ENCODE measurements around the gene AMBP.
"Not testable (repeated sequence)": the region's sequence is repeated elsewhere in the genome, so short reads cannot be mapped to it uniquely, and the experiment has no call there.

Gene AMBP

DNA sequence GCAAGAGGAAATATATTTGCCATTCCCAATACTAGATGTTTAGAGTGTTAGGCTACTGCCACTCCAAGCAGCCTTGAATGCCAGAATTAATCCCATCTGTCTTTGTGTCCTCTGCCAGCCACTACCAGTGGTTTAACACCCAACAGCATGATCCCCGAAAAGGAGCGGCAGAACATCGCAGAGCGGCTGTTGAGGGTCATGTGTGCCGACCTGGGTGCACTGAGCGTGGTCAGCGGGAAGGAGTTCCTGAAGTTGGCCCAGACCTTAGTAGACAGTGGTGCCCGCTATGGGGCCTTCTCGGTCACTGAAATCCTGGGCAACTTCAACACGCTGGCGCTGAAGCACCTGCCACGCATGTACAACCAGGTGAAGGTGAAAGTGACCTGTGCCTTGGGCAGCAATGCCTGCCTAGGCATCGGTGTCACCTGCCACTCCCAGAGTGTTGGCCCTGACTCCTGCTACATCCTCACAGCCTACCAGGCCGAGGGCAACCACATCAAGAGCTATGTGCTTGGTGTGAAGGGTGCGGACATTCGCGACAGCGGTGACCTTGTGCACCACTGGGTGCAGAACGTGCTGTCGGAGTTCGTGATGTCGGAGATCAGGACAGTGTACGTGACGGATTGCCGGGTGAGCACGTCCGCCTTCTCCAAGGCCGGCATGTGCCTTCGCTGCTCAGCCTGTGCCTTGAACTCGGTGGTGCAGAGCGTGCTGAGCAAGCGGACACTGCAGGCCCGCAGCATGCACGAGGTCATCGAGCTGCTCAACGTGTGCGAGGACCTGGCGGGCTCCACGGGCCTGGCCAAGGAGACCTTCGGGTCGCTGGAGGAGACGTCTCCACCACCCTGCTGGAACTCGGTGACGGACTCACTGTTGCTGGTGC is 29.3 kb downstream of the AMBP start:
- no peaks in the 10 kb centered on the region for H3K79me2 ChIP-seq (ENCODE audit: control insufficient read depth, insufficient read depth, low read length, unreplicated experiment)
- H3K4me3 ChIP-seq (ENCODE audit: low read depth, low read length) = no peak overlapping the region
- no peaks in the 10 kb centered on the region for H3K36me3 ChIP-seq (ENCODE audit: insufficient read depth, low read length)
- no peak overlapping the region for H2AFZ ChIP-seq (ENCODE audit: low read length, unreplicated experiment)
- no peaks in the 10 kb centered on the region for H3K27me3 ChIP-seq (ENCODE audit: insufficient read depth, low read length)
- no peaks in the 10 kb centered on the region for H3K4me1 ChIP-seq (ENCODE audit: control insufficient read depth, insufficient read depth, low read length, unreplicated experiment)
- no peak overlapping the region for H3K27ac ChIP-seq (ENCODE audit: low read depth, low read length)

DNA sequence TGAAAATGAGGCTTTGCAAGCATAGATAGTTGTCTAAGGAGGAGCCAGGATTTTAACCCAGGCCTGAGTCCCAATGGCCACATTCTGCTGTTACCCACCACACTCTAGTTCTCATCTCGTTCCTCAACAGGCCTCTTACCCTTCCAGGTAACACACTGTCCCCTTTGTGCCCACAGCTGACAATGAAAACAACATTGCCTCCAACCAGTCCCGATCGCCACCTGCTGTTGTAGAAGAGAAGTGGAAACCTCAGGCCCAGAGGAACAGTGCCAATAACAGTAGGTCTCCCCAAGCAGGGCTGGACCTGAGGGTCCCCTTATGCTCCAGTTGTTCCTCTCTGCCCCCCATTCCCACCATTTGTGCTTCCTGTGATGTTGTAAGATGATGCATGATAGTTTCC is 30.4 kb downstream of the AMBP start:
- H3K36me3 ChIP-seq (ENCODE audit: insufficient read depth, low read length) = peaks cover 7% of the 10 kb centered on the region; the same call in 1 of the 2 replicates
- H2AFZ ChIP-seq (ENCODE audit: low read length, unreplicated experiment) = no peak overlapping the region
- no peak overlapping the region for H3K4me3 ChIP-seq (ENCODE audit: low read depth, low read length)
- H3K27me3 ChIP-seq (ENCODE audit: insufficient read depth, low read length) = no peaks in the 10 kb centered on the region
- no peaks in the 10 kb centered on the region for H3K79me2 ChIP-seq (ENCODE audit: control insufficient read depth, insufficient read depth, low read length, unreplicated experiment)
- no peak overlapping the region for H3K27ac ChIP-seq (ENCODE audit: low read depth, low read length)
- H3K4me1 ChIP-seq (ENCODE audit: control insufficient read depth, insufficient read depth, low read length, unreplicated experiment) = no peaks in the 10 kb centered on the region

DNA sequence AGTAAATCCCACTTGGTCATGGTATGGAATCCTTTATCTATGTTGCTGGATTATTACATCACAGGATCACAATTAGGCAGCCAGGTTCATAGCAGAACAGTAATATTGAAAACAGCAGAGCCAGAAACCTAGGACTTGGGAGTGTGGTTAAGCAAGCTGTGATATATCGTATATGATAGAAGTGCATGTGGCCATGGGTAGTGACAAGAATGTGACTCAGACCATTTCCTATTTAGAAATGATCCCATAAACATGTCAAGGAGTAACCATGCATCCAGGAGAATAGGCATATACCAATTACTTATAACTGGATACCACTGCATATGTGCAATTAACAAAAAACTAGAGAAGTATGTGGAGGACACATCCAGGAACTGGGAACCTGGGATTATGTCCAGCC is 31.2 kb downstream of the AMBP start:
- no peaks in the 10 kb centered on the region for H3K27me3 ChIP-seq (ENCODE audit: insufficient read depth, low read length)
- H3K4me3 ChIP-seq (ENCODE audit: low read depth, low read length) = no peak overlapping the region
- H2AFZ ChIP-seq (ENCODE audit: low read length, unreplicated experiment) = no peak overlapping the region
- no peaks in the 10 kb centered on the region for H3K79me2 ChIP-seq (ENCODE audit: control insufficient read depth, insufficient read depth, low read length, unreplicated experiment)
- no peak overlapping the region for H3K27ac ChIP-seq (ENCODE audit: low read depth, low read length)
- no peaks in the 10 kb centered on the region for H3K4me1 ChIP-seq (ENCODE audit: control insufficient read depth, insufficient read depth, low read length, unreplicated experiment)
- peaks cover 7% of the 10 kb centered on the region; the same call in 1 of the 2 replicates for H3K36me3 ChIP-seq (ENCODE audit: insufficient read depth, low read length)

DNA sequence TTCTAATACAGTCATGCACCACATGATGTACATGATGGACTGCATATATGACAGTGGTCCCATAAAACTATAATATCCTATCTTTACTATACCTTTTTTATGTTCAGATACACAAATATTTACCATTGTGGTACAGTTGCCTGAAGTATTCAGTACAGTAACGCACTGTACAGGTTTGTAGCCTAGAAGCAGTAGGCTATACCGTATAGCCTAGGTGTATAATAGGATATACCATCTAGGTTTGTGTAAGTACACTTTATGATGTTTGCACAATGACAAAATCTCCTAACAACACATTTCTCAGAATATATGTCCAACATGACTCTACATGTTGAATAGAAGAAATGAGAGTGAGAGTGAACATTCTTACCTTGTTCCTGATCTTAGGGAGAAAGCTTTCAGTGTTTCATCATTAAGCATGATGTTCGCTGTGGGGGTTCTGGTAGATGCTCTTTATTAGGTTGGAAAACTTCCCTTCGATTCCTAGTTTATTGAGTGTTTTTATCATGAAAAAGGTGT is 31.8 kb downstream of the AMBP start:
- H3K27ac ChIP-seq (ENCODE audit: low read depth, low read length) = no peak overlapping the region
- H3K79me2 ChIP-seq (ENCODE audit: control insufficient read depth, insufficient read depth, low read length, unreplicated experiment) = no peaks in the 10 kb centered on the region
- H3K4me1 ChIP-seq (ENCODE audit: control insufficient read depth, insufficient read depth, low read length, unreplicated experiment) = no peaks in the 10 kb centered on the region
- peaks cover 7% of the 10 kb centered on the region; the same call in 1 of the 2 replicates for H3K36me3 ChIP-seq (ENCODE audit: insufficient read depth, low read length)
- no peaks in the 10 kb centered on the region for H3K27me3 ChIP-seq (ENCODE audit: insufficient read depth, low read length)
- H3K4me3 ChIP-seq (ENCODE audit: low read depth, low read length) = no peak overlapping the region
- no peak overlapping the region for H2AFZ ChIP-seq (ENCODE audit: low read length, unreplicated experiment)

DNA sequence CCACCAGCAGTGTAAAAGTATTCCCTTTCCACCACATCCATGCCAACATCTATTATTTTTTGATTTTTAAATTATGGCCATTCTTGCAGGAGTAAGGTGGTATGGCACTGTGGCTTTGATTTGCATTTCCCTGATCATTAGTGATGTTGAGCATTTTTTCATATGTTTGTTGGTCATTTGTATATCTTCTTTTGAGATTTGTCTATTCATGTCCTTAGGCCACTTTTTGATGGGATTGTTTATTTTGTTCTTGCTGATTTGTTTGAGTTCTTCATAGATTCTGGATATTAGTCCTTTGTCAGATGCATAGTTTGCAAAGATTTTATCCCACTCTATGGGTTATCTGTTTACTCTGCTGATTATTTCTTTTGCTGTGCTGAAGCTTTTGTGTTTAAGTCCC is 34.4 kb downstream of the AMBP start:
- not testable (repeated sequence) for H3K36me3 ChIP-seq (ENCODE audit: insufficient read depth, low read length); H3K27me3 ChIP-seq (ENCODE audit: insufficient read depth, low read length); H3K27ac ChIP-seq (ENCODE audit: low read depth, low read length); H3K79me2 ChIP-seq (ENCODE audit: control insufficient read depth, insufficient read depth, low read length, unreplicated experiment); H3K4me1 ChIP-seq (ENCODE audit: control insufficient read depth, insufficient read depth, low read length, unreplicated experiment); H3K4me3 ChIP-seq (ENCODE audit: low read depth, low read length); H2AFZ ChIP-seq (ENCODE audit: low read length, unreplicated experiment)

DNA sequence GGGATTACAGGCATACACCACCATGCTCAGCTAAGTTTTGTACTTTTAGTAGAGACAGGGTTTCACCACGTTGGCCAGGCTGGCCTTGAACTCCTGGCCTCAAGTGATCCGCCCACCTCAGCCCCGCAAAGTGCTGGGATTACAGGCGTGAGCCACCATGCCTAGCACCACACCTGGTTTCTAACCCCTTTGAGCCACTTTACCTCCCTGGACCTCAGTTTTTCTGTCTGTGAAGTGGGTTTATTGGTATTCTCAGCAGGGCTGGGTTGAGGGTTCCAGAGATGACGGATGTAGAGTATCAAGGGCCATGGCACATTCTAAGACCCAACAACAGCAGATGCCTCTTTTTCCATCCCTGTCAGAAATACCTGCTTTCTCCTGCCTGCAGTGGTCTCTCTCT is 38.6 kb downstream of the AMBP start:
- Histone ChIP-seq H3K27ac (ENCODE audit: low read depth, low read length) (no peak overlapping the region), H3K36me3 (ENCODE audit: insufficient read depth, low read length) (peaks cover 7% of the 10 kb centered on the region; the same call in 1 of the 2 replicates), H2AFZ (ENCODE audit: low read length, unreplicated experiment) (no peak overlapping the region), H3K4me3 (ENCODE audit: low read depth, low read length) (no peak overlapping the region), H3K79me2 (ENCODE audit: control insufficient read depth, insufficient read depth, low read length, unreplicated experiment) (no peaks in the 10 kb centered on the region), H3K4me1 (ENCODE audit: control insufficient read depth, insufficient read depth, low read length, unreplicated experiment) (no peaks in the 10 kb centered on the region), H3K27me3 (ENCODE audit: insufficient read depth, low read length) (no peaks in the 10 kb centered on the region)

DNA sequence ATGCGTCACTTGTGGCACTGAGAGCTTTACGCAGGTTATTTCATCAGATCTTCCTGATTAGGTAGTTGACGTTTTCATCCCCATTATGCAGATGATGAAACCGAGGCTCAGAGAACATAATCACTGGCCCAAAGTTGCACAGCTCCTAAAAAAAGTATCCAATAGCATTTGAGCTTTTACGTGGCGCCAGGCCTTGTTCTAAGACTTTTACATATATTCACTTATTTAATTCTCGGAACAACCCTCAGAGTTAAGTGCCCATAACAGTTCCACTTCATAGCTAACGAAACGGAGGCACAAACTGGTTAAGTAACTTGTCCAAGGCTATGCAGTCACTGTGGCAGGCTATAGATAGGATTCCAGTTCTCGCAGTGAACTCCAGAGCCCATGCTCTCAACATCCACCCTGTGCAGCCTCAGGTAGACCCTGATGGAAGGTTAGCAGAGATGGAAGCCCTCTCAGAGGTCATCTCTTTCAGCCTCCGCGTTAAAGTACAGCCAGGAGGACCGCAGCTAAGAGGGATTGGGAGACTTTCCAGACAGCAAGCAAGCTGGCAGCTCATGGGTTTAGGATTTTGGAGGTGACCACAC is 39.3 kb downstream of the AMBP start:
- H3K4me1 ChIP-seq (ENCODE audit: control insufficient read depth, insufficient read depth, low read length, unreplicated experiment) = no peaks in the 10 kb centered on the region
- H3K27me3 ChIP-seq (ENCODE audit: insufficient read depth, low read length) = no peaks in the 10 kb centered on the region
- H3K36me3 ChIP-seq (ENCODE audit: insufficient read depth, low read length) = peaks cover 7% of the 10 kb centered on the region; the same call in 1 of the 2 replicates
- no peak overlapping the region for H2AFZ ChIP-seq (ENCODE audit: low read length, unreplicated experiment)
- H3K27ac ChIP-seq (ENCODE audit: low read depth, low read length) = no peak overlapping the region
- H3K4me3 ChIP-seq (ENCODE audit: low read depth, low read length) = no peak overlapping the region
- H3K79me2 ChIP-seq (ENCODE audit: control insufficient read depth, insufficient read depth, low read length, unreplicated experiment) = no peaks in the 10 kb centered on the region

DNA sequence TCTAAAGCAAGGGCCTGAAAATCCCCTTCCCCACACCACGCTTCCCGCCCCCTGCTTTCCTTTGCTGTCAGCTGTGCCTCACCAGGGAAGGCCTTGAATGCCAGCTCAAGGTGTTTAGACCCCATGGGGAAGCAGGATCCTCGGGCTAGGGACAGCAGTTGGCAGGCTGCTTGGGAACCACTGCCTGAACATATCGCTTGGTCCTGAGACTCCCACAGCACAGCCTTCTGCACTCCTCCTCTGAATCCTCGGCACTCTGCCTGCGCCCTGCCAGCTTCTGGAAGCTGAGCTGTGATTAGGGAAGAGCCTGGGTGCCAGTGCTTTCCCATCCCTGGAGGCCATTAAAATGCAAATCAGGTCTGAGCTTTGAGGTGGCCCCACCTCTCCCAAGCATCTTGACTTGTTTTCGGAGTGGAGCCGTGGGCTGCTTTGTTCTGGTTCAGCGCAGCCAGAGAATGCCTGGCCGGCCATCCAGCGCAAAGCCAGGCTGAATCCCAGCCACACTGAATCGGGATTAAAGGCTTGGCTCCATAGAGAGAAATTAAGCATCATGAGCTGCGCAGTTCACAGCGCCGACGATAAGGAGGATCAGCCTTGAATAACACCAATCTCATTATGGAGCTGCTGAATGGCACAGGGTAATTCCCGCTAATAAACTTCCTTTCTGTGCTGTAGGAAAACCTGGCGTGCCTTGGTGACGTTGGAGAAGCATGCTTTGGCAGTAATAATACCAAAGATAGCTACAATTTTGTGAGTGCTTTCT is 40.0 kb downstream of the AMBP start:
- H3K27me3 ChIP-seq (ENCODE audit: insufficient read depth, low read length) = no peaks in the 10 kb centered on the region
- no peaks in the 10 kb centered on the region for H3K4me1 ChIP-seq (ENCODE audit: control insufficient read depth, insufficient read depth, low read length, unreplicated experiment)
- H3K4me3 ChIP-seq (ENCODE audit: low read depth, low read length) = no peak overlapping the region
- no peaks in the 10 kb centered on the region for H3K79me2 ChIP-seq (ENCODE audit: control insufficient read depth, insufficient read depth, low read length, unreplicated experiment)
- H3K36me3 ChIP-seq (ENCODE audit: insufficient read depth, low read length) = peaks cover 4% of the 10 kb centered on the region; the same call in 1 of the 2 replicates
- no peak overlapping the region for H3K27ac ChIP-seq (ENCODE audit: low read depth, low read length)
- no peak overlapping the region for H2AFZ ChIP-seq (ENCODE audit: low read length, unreplicated experiment)

DNA sequence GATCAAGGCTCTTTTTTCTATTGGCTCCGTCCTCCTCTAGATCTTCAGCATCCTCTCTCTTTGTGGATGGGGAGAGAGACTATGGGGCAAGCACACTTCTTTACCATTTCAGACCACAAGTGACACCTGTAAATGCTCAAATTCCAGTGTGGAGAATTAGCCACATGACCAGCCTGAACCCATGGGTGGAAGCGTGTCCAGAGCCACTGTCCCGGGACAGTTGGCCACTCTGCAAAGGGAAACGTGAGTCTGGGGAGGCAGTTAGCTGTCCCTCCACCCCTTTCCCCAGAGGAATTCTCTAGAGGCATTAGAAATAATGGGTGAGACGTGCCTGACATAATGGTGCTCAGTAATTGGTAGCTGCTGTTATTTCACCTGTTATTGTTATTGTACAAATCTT is 40.9 kb downstream of the AMBP start:
- Histone ChIP-seq H3K36me3 (ENCODE audit: insufficient read depth, low read length) (no peaks in the 10 kb centered on the region), H2AFZ (ENCODE audit: low read length, unreplicated experiment) (no peak overlapping the region), H3K27ac (ENCODE audit: low read depth, low read length) (no peak overlapping the region), H3K27me3 (ENCODE audit: insufficient read depth, low read length) (no peaks in the 10 kb centered on the region), H3K4me3 (ENCODE audit: low read depth, low read length) (no peak overlapping the region), H3K79me2 (ENCODE audit: control insufficient read depth, insufficient read depth, low read length, unreplicated experiment) (no peaks in the 10 kb centered on the region), H3K4me1 (ENCODE audit: control insufficient read depth, insufficient read depth, low read length, unreplicated experiment) (no peaks in the 10 kb centered on the region)

DNA sequence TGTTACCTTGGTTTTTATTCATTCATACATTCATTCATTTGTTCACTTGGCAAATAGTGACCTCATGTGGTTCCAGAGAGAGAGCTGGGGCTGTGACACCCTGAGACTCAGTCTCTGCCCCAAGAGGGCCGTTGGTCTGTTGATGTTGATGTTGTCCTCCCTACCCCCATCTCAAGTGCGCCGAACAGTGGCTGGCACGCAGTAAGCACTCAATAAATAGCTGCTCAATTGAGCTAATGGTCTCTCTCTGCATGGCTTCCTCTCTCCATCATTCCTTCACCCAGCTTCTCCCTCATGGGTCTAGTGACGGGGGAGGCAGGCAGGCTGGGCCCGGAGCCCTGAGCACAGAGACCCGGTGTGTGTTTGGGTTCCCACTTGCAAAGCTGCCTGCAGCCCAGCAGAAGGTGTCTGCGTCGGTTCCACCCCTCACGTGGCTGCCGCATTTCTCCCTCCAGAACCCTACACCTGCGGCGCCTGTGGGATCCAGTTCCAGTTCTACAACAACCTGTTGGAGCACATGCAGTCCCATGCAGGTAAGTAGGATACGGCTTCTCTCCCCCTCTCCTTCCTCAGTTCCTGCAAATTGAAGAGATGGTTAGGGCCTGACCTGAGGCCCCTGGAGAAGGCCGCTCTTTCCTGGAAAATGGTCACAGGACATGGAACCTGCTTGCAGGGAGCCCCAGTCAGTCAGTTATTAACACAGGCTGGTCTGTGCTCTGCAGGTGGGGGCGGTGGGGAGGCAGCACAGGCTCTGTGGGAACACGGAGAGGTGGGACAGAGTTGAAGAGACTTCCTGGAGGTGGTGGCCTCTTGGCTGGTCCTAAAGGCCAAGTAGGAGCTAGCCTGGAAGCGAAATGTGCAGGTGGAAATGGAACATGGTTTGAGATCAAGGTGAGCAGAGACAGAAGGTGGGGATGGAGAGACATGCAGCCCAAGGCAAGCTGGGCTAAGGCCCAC is 42.0 kb downstream of the AMBP start:
- H3K36me3 ChIP-seq (ENCODE audit: insufficient read depth, low read length) = no peaks in the 10 kb centered on the region
- H3K27me3 ChIP-seq (ENCODE audit: insufficient read depth, low read length) = no peaks in the 10 kb centered on the region
- no peaks in the 10 kb centered on the region for H3K79me2 ChIP-seq (ENCODE audit: control insufficient read depth, insufficient read depth, low read length, unreplicated experiment)
- no peak overlapping the region for H3K27ac ChIP-seq (ENCODE audit: low read depth, low read length)
- no peaks in the 10 kb centered on the region for H3K4me1 ChIP-seq (ENCODE audit: control insufficient read depth, insufficient read depth, low read length, unreplicated experiment)
- H2AFZ ChIP-seq (ENCODE audit: low read length, unreplicated experiment) = no peak overlapping the region
- no peak overlapping the region for H3K4me3 ChIP-seq (ENCODE audit: low read depth, low read length)
